Cardiac fibroblast (primary cell): ENCODE results near the gene CDIPT.

ENCODE experiments used
- DNase-seq, 2 donors: peaks; one replicate each; pipeline versions ENCODE4 v3.0.0 to v3.0.0-alpha.2; 2010; ENCODE audit warnings: low read depth in 2 of 2
- H3K4me3 ChIP-seq, 2 donors: replicated peaks in 1 of 2; 1 replicate in 1 of 2; 2 replicates in 1 of 2; pipeline ENCODE4 v1.5.1; 2011; ENCODE audit warnings: low read depth in 2 of 2, low read length in 2 of 2, mild to moderate bottlenecking in 2 of 2, moderate library complexity in 1 of 2
- TF ChIP-seq, protein P1 (sequence below): IDR thresholded peaks from one replicate; pipeline ENCODE4 v1.5.1; 2011; ENCODE audit warnings: low read depth, mild to moderate bottlenecking, low read length, inconsistent platforms

CDIPT gene

DNA sequence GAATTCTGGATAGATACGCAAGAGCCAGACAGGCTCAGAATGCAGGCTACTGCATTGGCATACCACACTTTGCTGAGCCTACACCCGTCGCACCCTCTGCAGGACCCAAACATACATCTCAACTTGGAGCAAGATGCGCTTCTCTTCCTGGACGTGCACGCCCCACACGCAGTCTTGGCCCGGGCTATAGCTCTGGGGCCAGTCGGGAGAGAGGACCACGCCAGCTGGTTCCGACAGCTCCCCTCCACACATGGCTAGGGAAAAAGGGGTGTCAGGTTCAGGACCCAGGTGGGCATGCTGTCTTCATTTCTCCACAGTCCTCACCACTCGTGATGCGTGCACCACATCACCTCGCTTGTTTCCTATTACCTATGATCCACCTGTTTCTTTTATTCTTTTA lies 15.1 kb upstream of the CDIPT start:
- no peak overlapping the region for H3K4me3 ChIP-seq
- DNase-seq, result no peak
- TF ChIP-seq, protein P1, sequence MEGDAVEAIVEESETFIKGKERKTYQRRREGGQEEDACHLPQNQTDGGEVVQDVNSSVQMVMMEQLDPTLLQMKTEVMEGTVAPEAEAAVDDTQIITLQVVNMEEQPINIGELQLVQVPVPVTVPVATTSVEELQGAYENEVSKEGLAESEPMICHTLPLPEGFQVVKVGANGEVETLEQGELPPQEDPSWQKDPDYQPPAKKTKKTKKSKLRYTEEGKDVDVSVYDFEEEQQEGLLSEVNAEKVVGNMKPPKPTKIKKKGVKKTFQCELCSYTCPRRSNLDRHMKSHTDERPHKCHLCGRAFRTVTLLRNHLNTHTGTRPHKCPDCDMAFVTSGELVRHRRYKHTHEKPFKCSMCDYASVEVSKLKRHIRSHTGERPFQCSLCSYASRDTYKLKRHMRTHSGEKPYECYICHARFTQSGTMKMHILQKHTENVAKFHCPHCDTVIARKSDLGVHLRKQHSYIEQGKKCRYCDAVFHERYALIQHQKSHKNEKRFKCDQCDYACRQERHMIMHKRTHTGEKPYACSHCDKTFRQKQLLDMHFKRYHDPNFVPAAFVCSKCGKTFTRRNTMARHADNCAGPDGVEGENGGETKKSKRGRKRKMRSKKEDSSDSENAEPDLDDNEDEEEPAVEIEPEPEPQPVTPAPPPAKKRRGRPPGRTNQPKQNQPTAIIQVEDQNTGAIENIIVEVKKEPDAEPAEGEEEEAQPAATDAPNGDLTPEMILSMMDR, result no peak

DNA sequence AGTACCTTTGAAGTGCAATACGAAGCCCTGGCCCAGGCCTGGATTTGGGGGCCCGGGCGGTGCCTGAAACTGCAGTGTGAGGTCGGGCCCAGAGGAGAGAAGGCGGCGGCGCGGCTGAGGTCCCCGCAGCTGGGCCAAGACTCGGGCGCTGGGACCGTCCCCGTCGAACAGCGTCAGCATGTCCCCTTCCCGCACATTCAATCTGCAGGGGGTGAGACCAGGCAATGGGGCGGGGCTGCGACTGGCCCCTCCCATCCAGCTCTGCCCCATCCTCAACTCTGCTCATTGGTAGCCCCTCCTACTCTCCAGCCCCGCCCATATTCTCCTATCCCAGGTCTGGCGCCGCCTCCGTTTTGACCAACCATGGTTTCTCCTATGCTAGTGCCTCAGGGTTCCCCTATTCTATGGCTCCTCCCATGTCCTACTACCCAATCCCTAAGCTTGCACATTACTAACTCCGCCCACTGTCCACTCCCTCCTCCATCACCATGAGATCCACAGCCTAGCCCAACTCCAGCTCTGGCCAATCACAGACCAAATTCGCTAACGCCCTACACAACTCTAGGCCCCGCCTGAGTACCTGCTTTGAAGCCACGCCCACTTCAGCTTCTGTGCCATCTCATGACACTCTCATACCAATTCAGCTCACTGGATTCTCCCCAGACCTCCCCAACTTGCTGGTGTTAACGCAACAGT lies 14.4 kb upstream of the CDIPT start:
- peak; percentile 32 to 35 for DNase-seq
- TF ChIP-seq, protein P1, result no peak
- no peak overlapping the region for H3K4me3 ChIP-seq

DNA sequence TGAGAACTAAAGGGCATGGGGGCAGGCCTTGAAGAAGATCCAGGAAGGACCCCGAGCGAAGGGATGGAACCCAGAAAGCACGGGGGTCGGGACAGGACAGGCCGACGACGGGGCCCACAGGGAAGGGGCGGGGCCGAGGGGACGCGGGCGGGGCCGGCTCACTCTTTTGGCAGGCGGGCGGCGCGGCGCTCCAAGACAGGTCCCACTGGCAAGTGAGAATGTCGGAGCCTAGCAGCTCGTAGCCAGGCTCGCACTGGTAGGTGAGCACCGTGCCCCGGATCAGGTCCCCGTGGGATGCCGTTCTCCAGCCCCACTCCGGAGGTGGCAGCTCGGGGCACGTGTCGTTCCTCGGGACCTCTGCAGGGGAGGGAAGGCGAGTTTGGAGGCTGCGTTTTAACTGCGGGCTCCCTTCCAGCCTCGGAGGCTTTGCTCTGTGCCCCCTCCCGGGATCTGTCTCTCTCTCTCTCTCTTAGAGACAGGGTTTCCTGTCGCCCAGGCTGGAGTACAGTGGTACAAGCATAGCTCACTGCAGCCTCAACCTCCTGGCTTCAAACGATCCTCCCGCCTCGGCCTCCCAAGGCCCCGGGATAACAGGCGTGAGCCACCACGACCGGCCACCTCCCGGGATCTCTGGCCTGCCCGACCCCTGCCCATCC lies 13.7 kb upstream of the CDIPT start:
- TF ChIP-seq, protein P1, result no peak
- peak overlapping the region; percentile 18 to 22 for H3K4me3 ChIP-seq
- no peak for DNase-seq

GRCh38 chr16:29876217-29876593 lies 13.2 kb upstream of the CDIPT start:
- TF ChIP-seq, protein P1, result no peak
- H3K4me3 ChIP-seq, result peak overlapping the region; percentile 18 to 22

GRCh38 chr16:29875206-29875605 lies 12.2 kb upstream of the CDIPT start:
- no peak overlapping the region for H3K4me3 ChIP-seq
- no peak for DNase-seq
- TF ChIP-seq, protein P1, result no peak

More at GRCh38 chr16:29876217-29876593, 13.2 kb upstream of the CDIPT start:
- no peak for DNase-seq

- TF ChIP-seq, protein P1, result no peak
- H3K4me3 ChIP-seq, result no peak overlapping the region
- no peak for DNase-seq
Observed at GRCh38 chr16:29873319-29873718, 10.3 kb upstream of the CDIPT start.
